Upper lobe of right lung (tissue), 1 donor: ENCODE results near the gene PNLIP. TPM values are rescaled to one million over a fixed set of nuclear protein-coding genes. Genes with fewer than 3 reads are reported as not detected.

ENCODE experiments used
- ATAC-seq: fragments of 200-7000 bp; cut with Tn5 transposase; one replicate; pipeline ENCODE4 v1.9.1; 2020; ENCODE audit warnings: mild to moderate bottlenecking, moderate library complexity
- DNase-seq: peaks from one replicate; pipeline ENCODE4 v3.0.0-alpha.2; 2020
- H3K27ac ChIP-seq: fragments of 200-600 bp; one replicate; pipeline ENCODE4 v1.8.0; 2022
- H3K27me3 ChIP-seq: fragments of 200-600 bp; one replicate; pipeline ENCODE4 v1.8.0; 2022; ENCODE audit warnings: mild to moderate bottlenecking
- H3K36me3 ChIP-seq: fragments of 200-600 bp; one replicate; pipeline ENCODE4 v1.8.0; 2022
- H3K4me1 ChIP-seq: fragments of 200-600 bp; one replicate; pipeline ENCODE4 v1.8.0; 2022
- H3K4me3 ChIP-seq: fragments of 200-600 bp; one replicate; pipeline ENCODE4 v1.8.0; 2022; ENCODE audit warnings: mild to moderate bottlenecking
- H3K9me3 ChIP-seq: fragments of 200-600 bp; one replicate; pipeline ENCODE4 v1.8.0; 2022
- intact Hi-C: fragments of 100-400 bp; cut with DNase I; formaldehyde crosslinking; loops from one replicate; pipeline ENCODE4 v1.11.0; 2022
- total RNA-seq: library from RNA; stranded (reverse); fragmentation: NEBNext Ultra II Directional; extraction: Animal tissue kit (Norgen Biotek cat#: 25700); gene quantifications from one replicate; pipeline ENCODE4 v1.2.1, GENCODE V29; 2021
- TF ChIP-seq, protein P1 (sequence below): fragments of 200-600 bp; IDR thresholded peaks from one replicate; pipeline ENCODE4 v1.8.0; 2022; ENCODE audit warnings: antibody characterized with exemption
- donor health status: DM: no; HTN: yes; CAD: no; lungs with severe emphysema.

Gene PNLIP
- total RNA-seq, 1 donor from 2014 or later, result not detected

DNA sequence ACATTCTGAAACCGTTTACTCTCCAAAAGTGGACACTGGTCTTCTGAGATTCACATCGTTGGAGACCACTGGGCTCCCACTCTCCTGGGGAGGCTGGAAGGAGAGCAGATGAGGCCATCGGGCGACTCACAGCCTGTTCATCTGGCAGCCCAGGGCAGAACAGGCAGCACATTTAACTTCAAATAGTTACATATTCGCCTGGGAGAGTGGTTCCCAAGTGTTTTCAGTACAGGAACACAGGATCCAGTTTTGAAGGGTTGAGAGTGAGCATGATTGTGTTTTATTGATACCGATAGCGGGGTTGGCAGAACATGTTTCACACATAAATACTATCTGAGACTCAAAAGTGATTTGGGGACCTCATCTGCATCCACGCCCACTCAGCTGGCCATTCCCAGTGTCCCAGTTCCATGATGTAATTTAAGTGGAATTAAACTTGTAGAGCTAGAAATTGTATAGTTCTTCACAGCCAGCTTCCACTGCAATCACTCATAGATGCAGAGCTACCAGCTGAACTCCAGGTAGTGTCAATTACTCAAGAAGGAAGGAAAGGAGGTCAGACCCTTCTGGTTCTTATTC is 22.8 kb upstream of the PNLIP start:
- intact Hi-C loops, result no loop called here
- ATAC-seq, result no peak
- TF ChIP-seq, protein P1, sequence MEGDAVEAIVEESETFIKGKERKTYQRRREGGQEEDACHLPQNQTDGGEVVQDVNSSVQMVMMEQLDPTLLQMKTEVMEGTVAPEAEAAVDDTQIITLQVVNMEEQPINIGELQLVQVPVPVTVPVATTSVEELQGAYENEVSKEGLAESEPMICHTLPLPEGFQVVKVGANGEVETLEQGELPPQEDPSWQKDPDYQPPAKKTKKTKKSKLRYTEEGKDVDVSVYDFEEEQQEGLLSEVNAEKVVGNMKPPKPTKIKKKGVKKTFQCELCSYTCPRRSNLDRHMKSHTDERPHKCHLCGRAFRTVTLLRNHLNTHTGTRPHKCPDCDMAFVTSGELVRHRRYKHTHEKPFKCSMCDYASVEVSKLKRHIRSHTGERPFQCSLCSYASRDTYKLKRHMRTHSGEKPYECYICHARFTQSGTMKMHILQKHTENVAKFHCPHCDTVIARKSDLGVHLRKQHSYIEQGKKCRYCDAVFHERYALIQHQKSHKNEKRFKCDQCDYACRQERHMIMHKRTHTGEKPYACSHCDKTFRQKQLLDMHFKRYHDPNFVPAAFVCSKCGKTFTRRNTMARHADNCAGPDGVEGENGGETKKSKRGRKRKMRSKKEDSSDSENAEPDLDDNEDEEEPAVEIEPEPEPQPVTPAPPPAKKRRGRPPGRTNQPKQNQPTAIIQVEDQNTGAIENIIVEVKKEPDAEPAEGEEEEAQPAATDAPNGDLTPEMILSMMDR, result no peak

DNA sequence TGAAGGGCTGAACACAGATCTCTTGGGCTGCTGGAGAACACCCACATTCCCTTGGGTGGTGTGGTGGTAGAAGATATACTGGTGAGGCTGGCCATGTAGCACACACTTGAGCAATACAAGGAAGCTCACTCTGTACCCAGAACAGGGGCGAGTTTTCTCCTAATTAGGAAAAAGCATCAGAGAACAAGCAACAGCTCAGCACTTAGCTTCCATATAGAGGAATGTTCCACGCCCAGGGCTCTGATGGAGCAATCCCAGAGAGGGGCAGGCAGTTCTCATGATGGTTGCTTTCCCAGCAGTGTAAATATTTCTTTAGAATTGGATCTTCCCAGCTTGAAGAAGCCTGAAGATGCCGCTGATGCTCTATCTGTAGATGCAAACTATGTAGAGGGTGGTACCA is 21.0 kb upstream of the PNLIP start:
- Histone ChIP-seq H3K27me3 (peaks cover 17% of the 10 kb centered on the region), H3K4me1 (no peaks in the 10 kb centered on the region), H3K36me3 (no peaks in the 10 kb centered on the region), H3K4me3 (no peak overlapping the region), H3K9me3 (no peaks in the 10 kb centered on the region), H3K27ac (no peak overlapping the region)
- intact Hi-C loops, result no loop called here
- no peak for ATAC-seq
- TF ChIP-seq, protein P1, result no peak
- DNase-seq, result no peak

More for the DNA sequence above, 22.8 kb upstream of the PNLIP start:
- no peaks in the 10 kb centered on the region for H3K9me3 ChIP-seq
- no peak overlapping the region for H3K27ac ChIP-seq
- peaks cover 17% of the 10 kb centered on the region for H3K27me3 ChIP-seq
- no peak for DNase-seq
- H3K4me3 ChIP-seq, result no peak overlapping the region
- no peaks in the 10 kb centered on the region for H3K36me3 ChIP-seq
- H3K4me1 ChIP-seq, result no peaks in the 10 kb centered on the region

DNA sequence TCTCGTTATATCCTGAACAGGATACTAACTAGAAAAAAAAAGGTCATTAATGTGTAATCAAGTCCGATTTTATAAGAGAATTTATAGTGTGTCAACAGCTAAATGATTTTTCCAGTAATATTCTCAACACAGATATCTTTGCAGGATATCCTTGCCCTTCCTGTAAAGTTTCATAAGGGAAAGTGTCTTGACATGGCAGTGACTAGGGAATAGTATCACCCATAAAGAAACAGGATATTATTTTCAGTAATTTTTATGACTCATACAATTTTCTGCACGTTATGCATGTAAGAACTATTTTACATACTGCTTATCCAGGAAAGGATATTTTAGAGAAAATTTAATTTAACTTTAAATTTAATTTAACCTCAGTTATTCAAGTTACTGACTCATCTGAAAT is 19.5 kb upstream of the PNLIP start:
- Histone ChIP-seq H3K27me3 (peaks cover 17% of the 10 kb centered on the region), H3K36me3 (no peaks in the 10 kb centered on the region), H3K9me3 (no peaks in the 10 kb centered on the region), H3K4me1 (no peaks in the 10 kb centered on the region), H3K27ac (no peak overlapping the region), H3K4me3 (no peak overlapping the region)
- intact Hi-C loops, result no loop called here
- no peak for ATAC-seq
- TF ChIP-seq, protein P1, result no peak
- DNase-seq, result no peak

DNA sequence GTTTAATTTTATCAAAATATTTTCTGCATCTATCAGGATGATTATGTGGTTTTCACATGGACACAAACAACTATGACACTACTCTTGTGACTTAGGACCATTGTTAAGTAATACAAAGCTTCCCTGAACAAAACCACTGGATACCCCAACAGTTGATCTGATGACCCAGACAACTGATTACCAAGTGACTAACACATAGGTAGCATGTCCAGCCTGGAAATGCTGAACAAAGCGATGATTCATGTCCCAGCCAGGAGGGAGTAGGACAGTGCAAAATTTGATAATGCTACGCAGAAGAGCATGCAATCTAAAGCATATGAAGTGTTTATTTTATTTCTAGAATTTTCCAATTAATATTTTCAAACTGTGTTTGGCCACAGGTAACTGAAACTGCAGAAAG is 8.9 kb upstream of the PNLIP start:
- ATAC-seq (no peak), DNase-seq (no peak)
- Histone ChIP-seq H3K27ac (no peak overlapping the region), H3K9me3 (no peaks in the 10 kb centered on the region), H3K27me3 (no peaks in the 10 kb centered on the region), H3K36me3 (no peaks in the 10 kb centered on the region), H3K4me3 (no peak overlapping the region), H3K4me1 (no peaks in the 10 kb centered on the region)
- TF ChIP-seq, protein P1, result no peak
- intact Hi-C loops, result no loop called here

DNA sequence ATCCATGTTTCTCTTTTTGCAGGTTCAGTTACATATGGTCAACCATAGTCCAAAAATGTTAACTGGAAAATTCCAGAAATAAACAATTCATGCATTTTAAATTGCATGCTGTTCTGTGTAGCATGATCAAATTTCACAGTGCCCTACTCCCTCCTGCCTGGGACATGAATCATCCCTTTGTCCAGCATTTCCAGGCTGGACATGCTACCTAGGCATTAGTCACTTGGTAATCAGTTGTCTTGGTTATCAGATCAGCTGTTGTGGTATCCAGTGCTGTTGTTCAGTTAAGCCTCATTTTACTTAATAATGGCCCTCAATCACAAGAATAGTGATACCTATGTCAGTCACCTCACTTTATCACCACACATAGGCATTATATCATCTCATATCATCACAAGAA is 7.3 kb upstream of the PNLIP start:
- intact Hi-C loops, result no loop called here
- TF ChIP-seq, protein P1, result no peak
- Histone ChIP-seq H3K9me3 (no peaks in the 10 kb centered on the region), H3K27me3 (no peaks in the 10 kb centered on the region), H3K4me1 (no peaks in the 10 kb centered on the region), H3K4me3 (no peak overlapping the region), H3K36me3 (no peaks in the 10 kb centered on the region), H3K27ac (no peak overlapping the region)
- ATAC-seq (no peak), DNase-seq (no peak)

DNA sequence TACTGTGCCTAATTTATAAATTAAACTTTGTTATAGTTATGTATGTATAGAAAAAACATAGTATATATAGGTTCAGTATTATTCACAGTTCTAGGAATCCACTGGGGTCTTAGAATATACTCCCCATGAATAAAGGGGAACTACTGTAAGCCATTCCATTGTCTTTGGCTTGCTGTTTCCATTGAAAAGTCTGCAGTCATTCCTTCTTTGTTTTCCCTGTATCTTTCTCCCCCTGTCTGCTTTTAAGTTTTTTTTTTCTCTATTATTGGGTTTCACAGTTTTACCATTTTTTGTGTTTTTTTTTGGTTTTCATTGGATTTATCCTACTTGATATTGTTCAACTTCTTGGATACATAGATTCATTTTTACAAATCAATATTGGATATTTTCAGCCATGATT is 6.7 kb upstream of the PNLIP start:
- H3K27ac ChIP-seq, result no peak overlapping the region
- ATAC-seq (no peak), DNase-seq (no peak)
- H3K4me1 ChIP-seq, result no peaks in the 10 kb centered on the region
- no peak overlapping the region for H3K4me3 ChIP-seq
- no peaks in the 10 kb centered on the region for H3K9me3 ChIP-seq
- intact Hi-C loops, result no loop called here
- H3K36me3 ChIP-seq, result no peaks in the 10 kb centered on the region
- TF ChIP-seq, protein P1, result no peak
- no peaks in the 10 kb centered on the region for H3K27me3 ChIP-seq
